Measurements from ENCODE around the gene ACKR4.
"Not testable (repeated sequence)": the region's sequence is repeated elsewhere in the genome, so short reads cannot be mapped to it uniquely, and the experiment has no call there.

ACKR4 gene

DNA sequence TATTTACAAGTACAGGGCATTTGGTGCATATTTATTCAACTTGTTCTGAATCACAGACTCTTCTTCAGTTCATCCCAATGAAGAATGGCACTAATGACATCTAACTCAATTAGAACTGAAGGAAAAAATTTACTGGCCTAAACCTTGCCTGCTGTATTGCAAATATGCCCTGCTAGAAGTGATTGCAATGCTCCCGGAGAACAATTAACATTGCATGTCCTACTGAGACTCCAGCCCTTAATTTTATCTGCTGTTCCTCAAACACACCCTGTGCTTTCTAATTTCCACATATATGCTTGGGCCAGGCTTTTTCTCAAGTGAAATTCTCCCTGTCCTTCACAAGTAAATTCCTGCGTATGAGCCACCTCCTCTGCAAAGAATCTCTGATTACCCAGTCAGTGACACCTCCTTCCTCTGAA is 8.3 kb downstream of the ACKR4 start:
- H3K4me2 ChIP-seq (ENCODE audit: low read length): no peak overlapping the region
- peaks cover 8% of the 10 kb centered on the region for H3K36me3 ChIP-seq (ENCODE audit: control insufficient read depth, low read length)
- no peaks in the 10 kb centered on the region for H4K20me1 ChIP-seq (ENCODE audit: control insufficient read depth, insufficient read depth, low read depth, low read length)
- no peak for TF ChIP-seq EZH2phosphoT487 (IDR thresholded peaks at IDR 0.05; ENCODE audit: borderline replicate concordance, low read length)
- TF ChIP-seq, protein P1, sequence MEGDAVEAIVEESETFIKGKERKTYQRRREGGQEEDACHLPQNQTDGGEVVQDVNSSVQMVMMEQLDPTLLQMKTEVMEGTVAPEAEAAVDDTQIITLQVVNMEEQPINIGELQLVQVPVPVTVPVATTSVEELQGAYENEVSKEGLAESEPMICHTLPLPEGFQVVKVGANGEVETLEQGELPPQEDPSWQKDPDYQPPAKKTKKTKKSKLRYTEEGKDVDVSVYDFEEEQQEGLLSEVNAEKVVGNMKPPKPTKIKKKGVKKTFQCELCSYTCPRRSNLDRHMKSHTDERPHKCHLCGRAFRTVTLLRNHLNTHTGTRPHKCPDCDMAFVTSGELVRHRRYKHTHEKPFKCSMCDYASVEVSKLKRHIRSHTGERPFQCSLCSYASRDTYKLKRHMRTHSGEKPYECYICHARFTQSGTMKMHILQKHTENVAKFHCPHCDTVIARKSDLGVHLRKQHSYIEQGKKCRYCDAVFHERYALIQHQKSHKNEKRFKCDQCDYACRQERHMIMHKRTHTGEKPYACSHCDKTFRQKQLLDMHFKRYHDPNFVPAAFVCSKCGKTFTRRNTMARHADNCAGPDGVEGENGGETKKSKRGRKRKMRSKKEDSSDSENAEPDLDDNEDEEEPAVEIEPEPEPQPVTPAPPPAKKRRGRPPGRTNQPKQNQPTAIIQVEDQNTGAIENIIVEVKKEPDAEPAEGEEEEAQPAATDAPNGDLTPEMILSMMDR (IDR thresholded peaks at IDR 0.05; ENCODE audit: low read depth, low read length, poor library complexity, severe bottlenecking): no peak
- no peaks in the 10 kb centered on the region for H3K9me2 ChIP-seq (replicated peaks; ENCODE audit: control insufficient read depth, low read length)
- no peaks in the 10 kb centered on the region for H3F3A ChIP-seq (ENCODE audit: control insufficient read depth, insufficient read depth)
- H3K4me3 ChIP-seq (ENCODE audit: low read length): no peak overlapping the region
- H3K79me2 ChIP-seq (ENCODE audit: control insufficient read depth, low read length): no peaks in the 10 kb centered on the region
- no peaks in the 10 kb centered on the region for H3K4me1 ChIP-seq (ENCODE audit: control insufficient read depth, low read length)
- no peak overlapping the region for H3K27ac ChIP-seq (ENCODE audit: low read depth, low read length)
- no peaks in the 10 kb centered on the region for H3K9me3 ChIP-seq (ENCODE audit: control insufficient read depth, insufficient read depth, low read length)
- no peaks in the 10 kb centered on the region for H3K27me3 ChIP-seq (ENCODE audit: control insufficient read depth, low read length)

DNA sequence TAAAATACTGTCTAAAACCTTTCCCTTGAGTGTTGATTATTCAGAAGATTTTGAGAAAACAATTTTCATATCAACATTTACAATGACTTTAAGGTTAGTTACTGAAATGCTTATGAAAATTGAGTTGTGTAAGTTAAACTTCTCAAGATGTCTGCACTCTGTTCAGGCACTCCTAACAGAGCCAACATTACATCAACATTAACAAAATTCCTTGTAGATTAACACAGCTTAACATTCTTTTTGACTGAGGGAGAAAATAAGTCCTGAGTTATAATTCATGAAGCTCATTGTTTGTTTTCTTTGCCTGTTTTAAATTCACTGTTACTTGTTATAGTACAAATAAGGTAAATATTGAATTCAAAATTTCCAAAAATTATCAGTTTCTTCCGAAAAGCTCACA is 9.0 kb downstream of the ACKR4 start:
- Histone ChIP-seq H3K27ac (ENCODE audit: low read depth, low read length) (no peak overlapping the region), H3K4me3 (ENCODE audit: low read length) (no peak overlapping the region)
- no peak for TF ChIP-seq EZH2phosphoT487 (IDR thresholded peaks at IDR 0.05; ENCODE audit: borderline replicate concordance, low read length)
- TF ChIP-seq, protein P1 (IDR thresholded peaks at IDR 0.05; ENCODE audit: low read depth, low read length, poor library complexity, severe bottlenecking): no peak

DNA sequence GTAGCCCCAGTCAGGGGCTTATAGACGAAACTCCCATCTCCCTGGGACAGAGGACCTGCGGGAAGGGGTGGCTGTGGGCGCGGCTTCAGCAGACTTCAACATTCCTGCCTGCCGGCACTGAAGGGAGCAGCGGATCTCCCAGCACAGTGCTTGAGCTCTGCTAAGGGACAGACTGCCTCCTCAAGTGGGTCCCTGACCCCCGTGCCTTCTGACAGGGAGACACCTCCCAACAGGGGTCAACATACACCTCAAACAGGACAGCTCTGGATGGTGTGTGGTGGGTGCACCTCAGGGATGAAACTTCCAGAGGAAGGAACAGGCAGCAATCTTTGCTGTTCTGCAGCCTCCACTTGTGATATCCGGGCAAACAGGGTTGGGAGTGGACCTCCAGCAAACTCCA is 9.6 kb downstream of the ACKR4 start:
- not testable (repeated sequence) for H3K4me2 ChIP-seq (ENCODE audit: low read length); H3K27me3 ChIP-seq (ENCODE audit: control insufficient read depth, low read length); H3K9me2 ChIP-seq (replicated peaks; ENCODE audit: control insufficient read depth, low read length); H3K79me2 ChIP-seq (ENCODE audit: control insufficient read depth, low read length); H3K9me3 ChIP-seq (ENCODE audit: control insufficient read depth, insufficient read depth, low read length); H3K4me3 ChIP-seq (ENCODE audit: low read length); H3K4me1 ChIP-seq (ENCODE audit: control insufficient read depth, low read length); H3K36me3 ChIP-seq (ENCODE audit: control insufficient read depth, low read length); H3F3A ChIP-seq (ENCODE audit: control insufficient read depth, insufficient read depth); H4K20me1 ChIP-seq (ENCODE audit: control insufficient read depth, insufficient read depth, low read depth, low read length); H3K27ac ChIP-seq (ENCODE audit: low read depth, low read length)

More for the DNA sequence above, 9.0 kb downstream of the ACKR4 start:
- no peaks in the 10 kb centered on the region for H4K20me1 ChIP-seq (ENCODE audit: control insufficient read depth, insufficient read depth, low read depth, low read length)
- H3K27me3 ChIP-seq (ENCODE audit: control insufficient read depth, low read length): no peaks in the 10 kb centered on the region
- no peaks in the 10 kb centered on the region for H3K9me3 ChIP-seq (ENCODE audit: control insufficient read depth, insufficient read depth, low read length)
- no peaks in the 10 kb centered on the region for H3K79me2 ChIP-seq (ENCODE audit: control insufficient read depth, low read length)
- no peaks in the 10 kb centered on the region for H3K9me2 ChIP-seq (replicated peaks; ENCODE audit: control insufficient read depth, low read length)
- no peaks in the 10 kb centered on the region for H3K4me1 ChIP-seq (ENCODE audit: control insufficient read depth, low read length)
- H3K4me2 ChIP-seq (ENCODE audit: low read length): no peak overlapping the region
- no peaks in the 10 kb centered on the region for H3F3A ChIP-seq (ENCODE audit: control insufficient read depth, insufficient read depth)
- peaks cover 8% of the 10 kb centered on the region for H3K36me3 ChIP-seq (ENCODE audit: control insufficient read depth, low read length)

DNA sequence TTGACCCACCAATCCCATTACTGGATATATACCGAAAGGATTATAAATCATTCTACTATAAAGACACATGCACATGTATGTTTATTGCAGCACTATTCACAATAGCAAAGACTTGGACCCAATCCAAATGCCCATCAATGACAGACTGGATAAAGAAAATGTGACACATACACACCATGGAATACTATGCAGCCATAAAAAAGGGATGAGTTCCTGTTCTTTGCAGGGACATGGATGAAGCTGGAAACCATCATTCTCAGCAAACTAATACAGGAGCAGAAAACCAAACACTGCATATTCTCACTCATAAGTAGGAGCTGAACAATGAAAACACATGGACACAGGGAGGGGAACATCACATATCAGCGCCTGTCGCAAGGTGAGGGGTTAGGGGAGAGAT is 18.2 kb downstream of the ACKR4 start:
- not testable (repeated sequence) for H3K27me3 ChIP-seq (ENCODE audit: control insufficient read depth, low read length); H4K20me1 ChIP-seq (ENCODE audit: control insufficient read depth, insufficient read depth, low read depth, low read length); H3K4me1 ChIP-seq (ENCODE audit: control insufficient read depth, low read length); H3K4me2 ChIP-seq (ENCODE audit: low read length); H3K9me2 ChIP-seq (replicated peaks; ENCODE audit: control insufficient read depth, low read length); H3K79me2 ChIP-seq (ENCODE audit: control insufficient read depth, low read length); H3K36me3 ChIP-seq (ENCODE audit: control insufficient read depth, low read length); H3F3A ChIP-seq (ENCODE audit: control insufficient read depth, insufficient read depth); H3K9me3 ChIP-seq (ENCODE audit: control insufficient read depth, insufficient read depth, low read length); H3K27ac ChIP-seq (ENCODE audit: low read depth, low read length); H3K4me3 ChIP-seq (ENCODE audit: low read length)
